K562 (cell line): ENCODE data around the gene B4GALT4. TPM values are rescaled to one million over a fixed set of nuclear protein-coding genes. Genes with fewer than 3 reads are reported as not detected.
A peak's percentile ranks its signal among the peaks of the same experiment; 100 is the strongest.

Experiments
- ATAC-seq: fragments of 200-7000 bp; cut with Tn5 transposase; 3 replicates; pipeline ENCODE4 v1.9.1; 2020; ENCODE audit warnings: moderate library complexity
- BruUV-seq: library from RNA; stranded (reverse); fragments of 400-500 nt; replicated peaks from 2 replicates; lab custom pipeline; 2021; lab: Mats Ljungman, UMichigan
- CTCF ChIA-PET: fragments of 300-600 bp; formaldehyde crosslinking; extraction: SDS; loops from one replicate; lab custom pipeline; 2021; ENCODE audit warnings: low intra/inter-chr PET ratio; lab: Yijun Ruan, JAX
- POLR2A ChIA-PET: fragments of 300-600, 350-650 bp; sonication (Branson Sonifier 250); formaldehyde crosslinking; extraction: SDS; loops from one replicate; lab custom pipeline; 2021; ENCODE audit warnings: antibody characterized with exemption, inconsistent platforms; lab: Yijun Ruan, JAX
- DNase-seq, 4 experiments: peaks; one replicate each; pipeline versions ENCODE4 v3.0.0 to v3.0.0-alpha.2; 2011 to 2018; ENCODE audit warnings: low spot score in 3 of 4, mixed read lengths in 3 of 4; ENCODE audit errors: extremely low read depth in 1 of 4
- FAIRE-seq: peaks from 2 replicates; lab custom pipeline; 2011; peaks lifted over from hg19 to GRCh38; lab: Jason Lieb, UNC
- H2AFZ ChIP-seq: 2 replicates; pipeline ENCODE4 v1.6.0; 2011; ENCODE audit warnings: low read depth, low read length, control low read depth, inconsistent platforms
- H3K27ac ChIP-seq: fragments of 200-600 bp; 3 replicates; pipeline ENCODE4 v1.8.0; 2011; ENCODE audit warnings: low read depth, mild to moderate bottlenecking, control low read depth, inconsistent platforms, low read length, moderate library complexity, mixed read lengths; ENCODE audit errors: extremely low read depth
- H3K27me3 ChIP-seq, 2 experiments: fragments of 300-600 bp in 1 of 2; 2 replicates in 1 of 2; 3 replicates in 1 of 2; pipeline versions ENCODE4 v1.6.0 to v1.8.0; 2011; ENCODE audit warnings: inconsistent platforms in 2 of 2, low read length in 2 of 2, mild to moderate bottlenecking in 1 of 2, mixed read lengths in 1 of 2, moderate library complexity in 1 of 2; ENCODE audit not compliant: control insufficient read depth in 2 of 2, insufficient read depth in 2 of 2
- H3K36me3 ChIP-seq: fragments of 300-600 bp; 3 replicates; pipeline ENCODE4 v1.8.0; 2011; ENCODE audit warnings: mild to moderate bottlenecking, low read length, inconsistent platforms; ENCODE audit not compliant: control insufficient read depth, insufficient read depth
- H3K4me1 ChIP-seq, 2 experiments: fragments of 200-600 bp in 1 of 2; replicated peaks in 1 of 2; 2 replicates in 1 of 2; 3 replicates in 1 of 2; pipeline versions ENCODE4 v1.5.1 to v1.8.0; 2011; ENCODE audit warnings: inconsistent platforms in 2 of 2, low read length in 2 of 2, mild to moderate bottlenecking in 1 of 2, mixed read lengths in 1 of 2, moderate library complexity in 1 of 2; ENCODE audit not compliant: control insufficient read depth in 2 of 2, insufficient read depth in 2 of 2
- H3K4me2 ChIP-seq: 2 replicates; pipeline ENCODE4 v1.6.1; 2011; ENCODE audit warnings: low read length, control low read depth, inconsistent platforms, mixed read lengths; ENCODE audit not compliant: insufficient read depth
- H3K4me3 ChIP-seq: fragments of 200-600 bp; sonication (generic), shearing (Covaris generic); 2 replicates; pipeline ENCODE4 v1.5.1; 2016; ENCODE audit warnings: control low read depth, inconsistent platforms
- H3K79me2 ChIP-seq: fragments of 200-600 bp; 3 replicates; pipeline ENCODE4 v1.8.0; 2011; ENCODE audit warnings: low read length, inconsistent platforms; ENCODE audit not compliant: control insufficient read depth, insufficient read depth
- H3K9ac ChIP-seq, 2 experiments: 2 replicates each; pipeline versions ENCODE4 v1.6.0 to v1.6.1; 2011; ENCODE audit warnings: low read depth in 2 of 2, low read length in 2 of 2, control low read depth in 1 of 2, inconsistent platforms in 1 of 2, mild to moderate bottlenecking in 1 of 2, mixed read lengths in 1 of 2; ENCODE audit not compliant: insufficient read depth in 1 of 2
- H3K9me1 ChIP-seq: one replicate; pipeline ENCODE4 v1.6.0; 2011; ENCODE audit warnings: inconsistent platforms, mild to moderate bottlenecking, low read length, moderate library complexity; ENCODE audit not compliant: control insufficient read depth, insufficient read depth
- H3K9me3 ChIP-seq: replicated peaks from 2 replicates; pipeline ENCODE4 v1.5.1; 2011; ENCODE audit warnings: low read depth, low read length, inconsistent platforms; ENCODE audit not compliant: control insufficient read depth, insufficient read depth
- H4K20me1 ChIP-seq: replicated peaks from 2 replicates; pipeline ENCODE4 v1.6.1; 2011; ENCODE audit warnings: low read length, inconsistent platforms, mixed read lengths; ENCODE audit not compliant: control insufficient read depth, insufficient read depth
- CBX3 ChIP-seq, 2 experiments: IDR thresholded peaks; 1 replicate in 1 of 2; 2 replicates in 1 of 2; pipeline ENCODE4 v1.6.1; 2012; ENCODE audit warnings: inconsistent platforms in 2 of 2, low read length in 2 of 2, borderline replicate concordance in 1 of 2, control low read depth in 1 of 2
- CHAMP1 ChIP-seq: fragments of 450-650 bp; IDR thresholded peaks from 2 replicates; pipeline ENCODE4 v1.6.1; 2016; ENCODE audit warnings: mild to moderate bottlenecking
- GABPB1 ChIP-seq: sonication (generic); formaldehyde crosslinking; IDR thresholded peaks from 2 replicates; pipeline ENCODE4 v1.8.0; 2022; ENCODE audit warnings: mild to moderate bottlenecking, missing genetic modification reagents
- NCOA6 ChIP-seq: fragments of 450-650 bp; IDR thresholded peaks from 2 replicates; pipeline ENCODE4 v1.6.1; 2017; ENCODE audit warnings: mild to moderate bottlenecking
- PRDM10 ChIP-seq: fragments of 450-650 bp; IDR thresholded peaks from 2 replicates; pipeline ENCODE4 v1.6.1; 2018; ENCODE audit not compliant: partially characterized antibody
- TEAD4 ChIP-seq, 2 experiments: sonication (generic) in 1 of 2; formaldehyde crosslinking in 1 of 2; IDR thresholded peaks; 2 replicates each; pipeline versions ENCODE4 v1.6.1 to v1.8.0; 2012 to 2022; ENCODE audit warnings: borderline replicate concordance in 1 of 2, inconsistent platforms in 1 of 2, low read length in 1 of 2, mild to moderate bottlenecking in 1 of 2, missing genetic modification reagents in 1 of 2
- ZBED1 ChIP-seq: IDR thresholded peaks from 2 replicates; pipeline ENCODE4 v1.6.1; 2014
- ZNF23 ChIP-seq: fragments of 250-450 bp; sonication (Bioruptor Pico); IDR thresholded peaks from 2 replicates; pipeline ENCODE4 v1.4.0; 2020; ENCODE audit warnings: mild to moderate bottlenecking
- ZNF239 ChIP-seq: fragments of 250-450 bp; sonication (Bioruptor Pico); IDR thresholded peaks from 2 replicates; pipeline ENCODE4 v1.4.0; 2020; ENCODE audit warnings: mild to moderate bottlenecking
- WGBS: fragments of 100-300 bp; shearing (Covaris generic); methylation state at CpG from one replicate; pipeline ENCODE4 v1.1.6; 2016; ENCODE audit warnings: low coverage, mixed read lengths; ENCODE audit not compliant: insufficient coverage; ENCODE audit errors: missing lambda C conversion rate; 5-methylcytosine and 5-hydroxymethylcytosine counted together
- in situ Hi-C: fragments of 300-500 bp; cut with MboI; formaldehyde crosslinking; loops from 4 replicates; pipeline ENCODE4 v1.15.0; 2018; ENCODE audit warnings: inconsistent platforms, mixed read lengths
- intact Hi-C: fragments of 100-400 bp; cut with micrococcal nuclease; formaldehyde crosslinking; loops from 2 replicates; pipeline ENCODE4 v1.14.2; 2022
- polyA plus RNA-seq, 8 experiments: library from polyadenylated mRNA; depleted of rRNA in 4 of 8; stranded (reverse) in 5 of 8; unstranded in 3 of 8; fragments of >200 nt; fragmentation: Nextera tagmentation in 2 of 8; fragmentation: Illumina TruSeq in 1 of 8; extraction: Ambion mirVana in 2 of 8; extraction: Trizol in 1 of 8; gene quantifications; 2 replicates each; pipeline versions ENCODE4 v1.2.1 to v1.2.3, GENCODE V29; 2011 to 2014; ENCODE audit warnings: inconsistent platforms in 1 of 8, missing spikeins in 1 of 8
- total RNA-seq, 7 experiments: library from RNA; depleted of rRNA in 6 of 7; stranded (reverse); fragments of >200 nt in 6 of 7; fragmentation: Illumina TruSeq in 2 of 7; extraction: Trizol in 2 of 7; gene quantifications; 2 replicates each; pipeline versions ENCODE4 v1.2.1 to v1.2.3, GENCODE V29; 2011 to 2021; ENCODE audit warnings: low replicate concordance in 1 of 7

Gene B4GALT4
- total and polyA plus RNA-seq, 9 of the 15 experiments (the other 6 are each of a cell fraction or from before 2014, with no cell fraction given): 8.2 to 17.8 (median 12.2) TPM

GRCh38 chr3:119177321-119177720, 63.4 kb downstream of the B4GALT4 start (continued):
- TF ChIP-seq CHAMP1: no peak
- no peak for TF ChIP-seq GABPB1 (CRISPR knock-in tag)
- TF ChIP-seq ZBED1: no peak
- no peak for TF ChIP-seq CBX3 (IDR thresholded peaks at IDR 0.05; ENCODE audit: borderline replicate concordance in 1 of 2, low read length in 2 of 2)
- no peak for TF ChIP-seq TEAD4 (IDR thresholded peaks at IDR 0.05; ENCODE audit: low read length)
- no peak for TF ChIP-seq TEAD4 (CRISPR knock-in tag; IDR thresholded peaks at IDR 0.05; ENCODE audit: borderline replicate concordance)
- TF ChIP-seq NCOA6: no peak
- TF ChIP-seq ZNF23 (CRISPR knock-in tag): no peak

GRCh38 chr3:119176778-119177177, 63.9 kb downstream of the B4GALT4 start:
- TF ChIP-seq ZNF239 (no peak), PRDM10 (peak; percentile 18)
- FAIRE-seq (no peak), DNase-seq (no peak), ATAC-seq (no peak)
- intact Hi-C loops (no loop called here), in situ Hi-C loops (no loop called here)
- H3K27me3 ChIP-seq: no peaks in the 10 kb centered on the region; a peak in 2 of 5 replicates
- no peak overlapping the region for H2AFZ ChIP-seq
- CTCF ChIA-PET: no interaction called here
- H3K79me2 ChIP-seq: no peaks in the 10 kb centered on the region
- H4K20me1 ChIP-seq: no peaks in the 10 kb centered on the region
- POLR2A ChIA-PET: no interaction called here
- 16% methylated on average over 4 of the region's 4 CpGs for WGBS
- BruUV-seq: no TSS peak
- H3K27ac ChIP-seq: no peak overlapping the region
- no peak overlapping the region for H3K4me3 ChIP-seq
- H3K4me1 ChIP-seq: no peaks in the 10 kb centered on the region; a peak in 1 of 5 replicates
- no peak overlapping the region for H3K4me2 ChIP-seq
- no peak overlapping the region for H3K9ac ChIP-seq
- H3K9me3 ChIP-seq: no peaks in the 10 kb centered on the region
- no peaks in the 10 kb centered on the region for H3K36me3 ChIP-seq
- H3K9me1 ChIP-seq: no peaks in the 10 kb centered on the region
